RWPE1 (cell line): ENCODE results near the gene TMEM218.
A peak's percentile ranks its signal among the peaks of the same experiment; 100 is the strongest.

Experiments
- CTCF ChIA-PET: fragments of 350-600 bp; sonication (Branson Sonifier 250); formaldehyde crosslinking; extraction: SDS; loops from one replicate; lab custom pipeline; 2021; lab: Yijun Ruan, JAX
- POLR2A ChIA-PET: fragments of 400-600 bp; formaldehyde crosslinking; extraction: SDS; loops from one replicate; lab custom pipeline; 2020; ENCODE audit warnings: antibody characterized with exemption; ENCODE audit not compliant: low non-redundant PET; lab: Yijun Ruan, JAX
- DNase-seq: peaks from one replicate; pipeline ENCODE4 v3.0.0; 2012; ENCODE audit warnings: low spot score
- H3K27ac ChIP-seq: fragments of 450-650 bp; 2 replicates; pipeline ENCODE4 v1.5.1; 2017
- TF ChIP-seq, protein P1 (sequence below): fragments of 450-650 bp; conservative IDR thresholded peaks from 2 replicates; pipeline ENCODE4 v1.5.1; 2017; ENCODE audit warnings: low read depth, mild to moderate bottlenecking

TMEM218 gene

DNA sequence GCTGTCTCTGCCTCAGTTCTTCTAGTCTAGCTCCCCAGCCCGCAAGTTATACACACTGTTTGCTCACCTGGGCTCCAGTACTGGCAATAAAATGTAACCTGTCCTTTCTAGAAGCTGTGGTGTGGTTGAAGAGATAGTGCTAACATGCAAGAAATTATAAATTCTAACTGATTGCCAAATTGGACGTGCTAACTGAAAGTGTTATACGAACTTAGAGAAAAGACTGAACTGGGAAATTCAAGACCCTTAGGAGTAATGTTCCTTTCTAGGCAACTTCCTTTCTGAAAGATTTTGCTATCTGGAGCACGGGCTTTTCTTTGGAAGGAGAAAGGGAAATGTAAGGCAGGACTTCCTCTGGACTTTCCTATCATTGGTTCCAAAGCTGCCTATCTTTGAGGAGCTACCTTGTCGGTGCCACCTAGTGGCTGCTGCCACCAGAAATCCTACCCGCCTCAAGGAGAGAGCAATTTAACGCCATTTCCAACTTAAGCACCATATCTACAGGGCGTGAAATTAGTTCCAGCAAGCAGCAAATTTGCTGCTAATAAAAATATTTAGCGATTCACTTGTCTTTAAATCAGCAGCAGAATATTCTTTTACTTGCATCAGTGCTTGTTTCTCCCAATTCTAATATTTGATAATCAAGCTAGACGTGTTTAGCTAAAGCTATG lies 12.7 kb upstream of the TMEM218 start:
- H3K27ac ChIP-seq, result no peak overlapping the region
- TF ChIP-seq, protein P1, sequence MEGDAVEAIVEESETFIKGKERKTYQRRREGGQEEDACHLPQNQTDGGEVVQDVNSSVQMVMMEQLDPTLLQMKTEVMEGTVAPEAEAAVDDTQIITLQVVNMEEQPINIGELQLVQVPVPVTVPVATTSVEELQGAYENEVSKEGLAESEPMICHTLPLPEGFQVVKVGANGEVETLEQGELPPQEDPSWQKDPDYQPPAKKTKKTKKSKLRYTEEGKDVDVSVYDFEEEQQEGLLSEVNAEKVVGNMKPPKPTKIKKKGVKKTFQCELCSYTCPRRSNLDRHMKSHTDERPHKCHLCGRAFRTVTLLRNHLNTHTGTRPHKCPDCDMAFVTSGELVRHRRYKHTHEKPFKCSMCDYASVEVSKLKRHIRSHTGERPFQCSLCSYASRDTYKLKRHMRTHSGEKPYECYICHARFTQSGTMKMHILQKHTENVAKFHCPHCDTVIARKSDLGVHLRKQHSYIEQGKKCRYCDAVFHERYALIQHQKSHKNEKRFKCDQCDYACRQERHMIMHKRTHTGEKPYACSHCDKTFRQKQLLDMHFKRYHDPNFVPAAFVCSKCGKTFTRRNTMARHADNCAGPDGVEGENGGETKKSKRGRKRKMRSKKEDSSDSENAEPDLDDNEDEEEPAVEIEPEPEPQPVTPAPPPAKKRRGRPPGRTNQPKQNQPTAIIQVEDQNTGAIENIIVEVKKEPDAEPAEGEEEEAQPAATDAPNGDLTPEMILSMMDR, result peak; percentile 52
- ChIA-PET POLR2A (interaction anchor here (0.7 to 1.0 kb wide), 2 partner anchors 13 to 33 kb away, joined by 3 to 4 read pairs; partner anchors contain the start of gene TMEM218), CTCF (interaction anchor here (0.7 to 1.3 kb wide), 5 partner anchors 14 to 1052 kb away, joined by 3 to 7 read pairs (median 3); partner anchors contain the start of gene SLC37A2)
- DNase-seq, result peak; percentile 27

DNA sequence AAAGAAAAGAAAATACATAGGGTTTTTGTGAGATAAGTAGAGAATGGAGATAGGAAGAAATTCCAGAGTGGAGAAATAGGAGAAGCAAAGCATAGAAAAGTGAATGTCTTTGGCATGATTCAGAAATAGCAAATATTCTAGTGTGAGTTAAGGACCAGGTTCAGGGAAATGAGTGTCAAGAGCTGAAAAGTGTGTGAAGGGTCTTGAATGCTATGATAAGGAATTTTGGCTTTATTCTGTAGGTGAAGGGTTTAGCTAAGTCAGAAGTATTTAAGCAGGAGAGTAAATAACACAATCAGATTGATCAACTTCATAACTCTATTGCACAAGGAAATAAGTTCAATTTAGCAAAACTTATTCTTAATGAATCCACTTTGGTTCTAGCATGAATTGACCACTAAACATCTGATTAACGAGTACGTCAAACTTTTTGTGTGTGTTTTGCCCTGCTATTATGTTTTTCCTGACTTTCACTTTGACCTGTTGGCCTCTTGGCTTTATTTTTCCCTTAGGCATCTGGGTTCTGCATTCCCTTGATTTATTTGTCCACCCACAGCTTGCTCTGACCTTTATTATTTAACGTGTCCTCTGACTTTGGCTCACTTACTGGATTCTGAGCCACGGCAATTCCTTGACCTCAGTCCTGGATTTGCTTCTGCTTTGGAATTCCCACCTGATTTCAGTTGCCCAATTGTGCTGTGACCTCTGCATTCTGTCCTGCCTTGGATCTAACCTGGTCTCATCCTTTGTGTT lies 11.9 kb upstream of the TMEM218 start:
- H3K27ac ChIP-seq, result no peak overlapping the region
- ChIA-PET CTCF (interaction anchor here (0.7 to 1.3 kb wide), 5 partner anchors 13 to 788 kb away, joined by 3 to 8 read pairs (median 4); partner anchors contain the start of gene SLC37A2), POLR2A (interaction anchor here (1.0 kb wide), 1 partner anchor 12 kb away, joined by 3 read pairs; the partner anchor contains the start of gene TMEM218)

DNA sequence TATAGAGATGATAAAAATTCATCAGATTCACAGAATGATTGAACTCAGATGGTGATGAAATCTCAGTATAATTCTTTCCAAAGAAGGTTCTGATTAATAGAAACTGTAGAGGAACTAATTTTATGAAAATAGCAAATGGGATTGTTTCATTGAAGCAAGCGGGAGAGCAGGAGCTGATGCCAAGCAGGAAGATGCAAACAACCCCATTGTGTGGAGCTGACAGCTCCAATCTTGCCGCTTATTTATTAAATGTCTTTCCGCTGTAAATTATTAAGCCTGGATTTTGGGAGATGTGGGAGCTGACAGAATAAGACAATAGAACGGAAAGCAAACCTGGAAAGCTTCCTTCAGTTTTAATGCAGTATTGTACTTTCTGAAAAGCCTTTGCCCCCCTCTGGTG lies 6.0 kb upstream of the TMEM218 start:
- ChIA-PET CTCF (interaction anchor here (1.1 kb wide), 1 partner anchor 25 kb away, joined by 4 read pairs; no protein-coding TSS in a partner anchor), POLR2A (no interaction called here)
- no peak for DNase-seq
- TF ChIP-seq, protein P1, result no peak
- no peak overlapping the region for H3K27ac ChIP-seq

More for the DNA sequence above, 11.9 kb upstream of the TMEM218 start:
- no peak for DNase-seq
- TF ChIP-seq, protein P1, result no peak

DNA sequence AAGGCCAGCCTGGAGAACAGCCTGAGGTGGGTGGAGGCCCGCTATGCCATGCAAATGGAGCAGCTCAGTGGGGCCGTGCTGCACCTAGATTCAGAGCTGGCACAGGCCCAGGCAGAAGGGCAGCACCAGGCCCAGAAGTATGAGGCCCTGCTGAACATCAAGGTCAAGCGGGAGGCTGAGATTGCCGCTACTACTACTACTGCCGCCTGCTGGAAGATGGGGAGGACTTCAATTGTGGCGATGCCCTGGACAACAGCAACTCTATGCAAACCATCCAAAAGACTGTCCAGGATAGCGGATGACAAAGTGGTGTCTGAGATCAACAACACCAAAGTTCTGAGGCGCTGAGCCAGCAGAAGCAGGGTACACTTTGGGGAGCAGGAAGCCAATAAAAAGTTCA lies 3.1 kb upstream of the TMEM218 start:
- no peak for DNase-seq
- H3K27ac ChIP-seq, result no peak overlapping the region
- TF ChIP-seq, protein P1, result no peak
- POLR2A ChIA-PET, result no interaction called here
- CTCF ChIA-PET, result no interaction called here

DNA sequence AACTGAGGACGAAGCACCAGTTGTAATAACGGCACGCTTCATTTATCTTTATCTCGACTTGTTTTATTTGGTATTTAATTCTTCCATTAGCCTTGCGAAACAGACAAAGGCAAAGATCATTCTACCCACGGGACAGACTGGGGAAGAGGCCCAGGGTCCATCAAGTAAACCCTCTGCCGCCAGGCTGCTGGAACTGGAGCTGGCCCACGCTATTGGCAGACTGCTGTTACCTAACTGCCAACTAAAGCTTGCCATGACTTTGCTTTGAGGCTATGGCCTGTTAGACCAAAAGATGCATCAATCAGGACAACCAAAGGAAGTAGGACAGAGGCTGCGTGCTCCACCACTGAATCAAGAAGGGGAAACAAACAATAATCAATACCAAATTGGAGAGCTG lies 780 bp upstream of the TMEM218 start:
- ChIA-PET POLR2A (interaction anchor here (0.7 kb wide), 1 partner anchor 21 kb away, joined by 3 read pairs; no protein-coding TSS in a partner anchor), CTCF (interaction anchor here (0.6 to 2.2 kb wide), 3 partner anchors 21 to 1558 kb away, joined by 3 to 6 read pairs (median 3); no protein-coding TSS in a partner anchor)
- TF ChIP-seq, protein P1, result no peak
- peak overlapping the region; percentile 83 for H3K27ac ChIP-seq
- DNase-seq, result no peak

DNA sequence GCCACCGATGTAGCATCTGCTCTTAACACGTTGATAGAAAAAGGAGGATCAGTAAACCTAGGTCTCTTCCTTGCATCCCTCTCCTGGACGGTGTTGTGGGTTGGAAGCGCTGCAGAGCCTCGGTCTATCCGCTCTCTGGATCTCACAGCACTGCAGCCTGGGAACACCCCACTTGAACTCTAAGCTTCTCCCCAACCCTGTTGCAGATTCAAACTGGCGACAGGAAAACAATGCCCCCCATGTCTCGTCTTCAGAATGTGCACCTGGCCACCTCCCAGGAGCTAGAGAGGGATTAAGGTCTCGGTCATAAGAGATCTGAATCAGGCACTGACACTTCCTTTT lies 454 bp downstream of the TMEM218 start:
- DNase-seq, result no peak
- ChIA-PET POLR2A (interaction anchor here (1.7 kb wide), 1 partner anchor 13 kb away, joined by 3 read pairs; no protein-coding TSS in a partner anchor), CTCF (interaction anchor here (1.0 kb wide), 1 partner anchor 14 kb away, joined by 3 read pairs; no protein-coding TSS in a partner anchor)
- TF ChIP-seq, protein P1, result no peak
- peak overlapping the region; percentile 83 for H3K27ac ChIP-seq
